ENCODE data around the gene EIF3F.

EIF3F gene

DNA sequence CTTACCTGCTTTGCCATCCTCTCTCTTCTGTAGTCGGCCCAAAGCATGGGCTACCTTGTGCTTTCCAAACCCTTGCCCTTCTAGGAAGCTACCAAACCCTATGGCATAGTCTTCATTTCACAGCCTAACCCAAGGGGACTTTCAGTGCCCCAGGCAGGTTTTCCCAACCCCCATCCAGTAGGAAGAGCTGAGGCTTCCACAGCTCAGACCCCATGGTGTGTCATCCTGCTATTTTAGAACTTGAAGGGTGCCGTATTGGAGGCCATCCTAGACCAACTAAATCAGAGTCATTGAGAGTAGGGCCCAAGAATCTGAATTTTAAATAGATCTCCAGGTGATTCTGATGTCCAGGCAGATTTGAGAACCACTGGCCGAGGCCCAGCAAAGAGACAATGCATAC is 61.9 kb downstream of the EIF3F start:
- TF ChIP-seq, protein P1, sequence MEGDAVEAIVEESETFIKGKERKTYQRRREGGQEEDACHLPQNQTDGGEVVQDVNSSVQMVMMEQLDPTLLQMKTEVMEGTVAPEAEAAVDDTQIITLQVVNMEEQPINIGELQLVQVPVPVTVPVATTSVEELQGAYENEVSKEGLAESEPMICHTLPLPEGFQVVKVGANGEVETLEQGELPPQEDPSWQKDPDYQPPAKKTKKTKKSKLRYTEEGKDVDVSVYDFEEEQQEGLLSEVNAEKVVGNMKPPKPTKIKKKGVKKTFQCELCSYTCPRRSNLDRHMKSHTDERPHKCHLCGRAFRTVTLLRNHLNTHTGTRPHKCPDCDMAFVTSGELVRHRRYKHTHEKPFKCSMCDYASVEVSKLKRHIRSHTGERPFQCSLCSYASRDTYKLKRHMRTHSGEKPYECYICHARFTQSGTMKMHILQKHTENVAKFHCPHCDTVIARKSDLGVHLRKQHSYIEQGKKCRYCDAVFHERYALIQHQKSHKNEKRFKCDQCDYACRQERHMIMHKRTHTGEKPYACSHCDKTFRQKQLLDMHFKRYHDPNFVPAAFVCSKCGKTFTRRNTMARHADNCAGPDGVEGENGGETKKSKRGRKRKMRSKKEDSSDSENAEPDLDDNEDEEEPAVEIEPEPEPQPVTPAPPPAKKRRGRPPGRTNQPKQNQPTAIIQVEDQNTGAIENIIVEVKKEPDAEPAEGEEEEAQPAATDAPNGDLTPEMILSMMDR (IDR thresholded peaks at IDR 0.05), result no peak
- TF ChIP-seq ZFX (IDR thresholded peaks at IDR 0.05; ENCODE audit: borderline replicate concordance), result no peak
- H3K27ac ChIP-seq, result no peak overlapping the region
